ENCODE data around the gene FAM185A. TPM values are rescaled to one million over a fixed set of nuclear protein-coding genes. Genes with fewer than 3 reads are reported as not detected.

Gene FAM185A
- total and polyA plus RNA-seq, 8 donors: 5.3 to 35.0 (median 10.3) TPM

DNA sequence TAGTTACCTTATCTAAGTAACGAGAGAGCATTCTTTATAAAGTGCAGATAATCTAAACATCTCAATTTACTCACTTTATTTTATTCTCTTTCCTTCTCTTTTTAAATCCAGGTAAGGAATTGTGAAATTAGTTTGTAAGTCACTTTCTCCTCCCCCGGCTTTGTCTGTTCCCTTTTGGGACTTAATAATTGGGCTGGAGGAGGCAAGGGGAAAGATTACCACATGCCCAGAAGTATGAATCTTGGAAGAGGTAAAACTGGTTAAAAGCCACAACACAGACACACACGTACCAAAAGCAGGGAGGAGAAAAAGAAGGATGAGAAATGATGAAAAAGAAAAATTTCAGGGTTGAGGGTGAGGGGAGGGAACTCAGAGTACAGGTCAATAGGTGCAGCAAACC, 100.7 kb downstream of the FAM185A start:
- 59 to 70% (median 68%) methylated on average over 3 of the region's 3 CpGs for WGBS, 5 donors
- intact Hi-C loops (cut with DNase I; ENCODE audit: low total_unique reads): no loop called here
- Histone ChIP-seq H3K27ac (no peak overlapping the region), H3K27me3 (no peaks in the 10 kb centered on the region), H3K9me3 (no peaks in the 10 kb centered on the region), H3K36me3 (peaks cover 0 to 10% (median 0%) of the 10 kb centered on the region in 4 donors), H3K4me3 (no peak overlapping the region), H3K4me1 (peaks cover 0 to 8% (median 3%) of the 10 kb centered on the region in 4 donors)
- TF ChIP-seq POLR2A (IDR thresholded peaks at IDR 0.05) (no peak), CTCF (IDR thresholded peaks at IDR 0.05) (no peak), EP300 (IDR thresholded peaks at IDR 0.05) (no peak), POLR2AphosphoS5 (IDR thresholded peaks at IDR 0.05) (no peak)
- DNase-seq: no peak

DNA sequence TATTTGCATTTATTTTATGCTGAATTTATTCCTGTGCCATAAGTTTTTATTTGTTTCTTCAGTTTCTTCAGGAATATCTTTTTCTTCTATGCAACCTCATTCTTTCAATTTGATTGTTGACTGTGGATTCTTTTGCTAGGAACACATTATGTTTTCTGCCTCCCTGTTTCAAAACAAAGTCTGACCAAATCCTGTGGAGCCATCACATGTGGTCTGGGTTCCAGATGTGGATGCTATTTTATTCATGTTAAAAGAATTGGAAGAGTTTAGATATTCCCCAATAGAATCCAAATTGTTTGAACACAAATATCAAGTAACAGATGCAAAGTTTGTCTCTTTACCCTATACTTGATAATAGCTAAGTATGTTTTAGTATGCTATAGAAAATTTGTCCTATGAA, 107.2 kb downstream of the FAM185A start:
- no peak overlapping the region for H3K27ac ChIP-seq
- H3K9me3 ChIP-seq: no peaks in the 10 kb centered on the region
- intact Hi-C loops (cut with DNase I; ENCODE audit: low total_unique reads): no loop called here
- DNase-seq: no peak
- H3K4me1 ChIP-seq: peaks cover 0 to 21% (median 9%) of the 10 kb centered on the region in 4 donors
- no peaks in the 10 kb centered on the region for H3K27me3 ChIP-seq
- no peak overlapping the region for H3K4me3 ChIP-seq
- TF ChIP-seq POLR2A (IDR thresholded peaks at IDR 0.05) (no peak), POLR2AphosphoS5 (IDR thresholded peaks at IDR 0.05) (no peak)
- peaks cover 0 to 10% (median 0%) of the 10 kb centered on the region in 4 donors for H3K36me3 ChIP-seq

Small RNAs within 50 kb of the gene (small RNA-seq; reads per million reads assigned to genes)
- 0 reads per million in 4 donors for gene RNU6-1136P

Other genes starting within 250 kb of the FAM185A start
- gene RASA4B, start 231.2 kb upstream of the FAM185A start, total RNA-seq: 10 to 100 TPM in 4 of 5 donors, 1 to 10 TPM in 1; 8.6 to 28.6 (median 13.0) TPM
- 10 to 100 TPM in 2 of 3 donors, 1 to 10 TPM in 1; 9.3 to 35.9 (median 23.2) TPM for gene RASA4B, start 231.2 kb upstream of the FAM185A start, polyA plus RNA-seq
- gene UPK3BL2, start 205.3 kb upstream of the FAM185A start, total RNA-seq: 10 to 100 TPM in 3 of 5 donors, under 1 TPM in 1, not detected in 1; 0.89 to 37.3 (median 11.3) TPM
- 10 to 100 TPM in 1 of 3 donors, not detected in 2; 15.5 TPM for gene UPK3BL2, start 205.3 kb upstream of the FAM185A start, polyA plus RNA-seq
- gene SPDYE2, start 197.8 kb upstream of the FAM185A start, total RNA-seq: not detected
- not detected for gene SPDYE2, start 197.8 kb upstream of the FAM185A start, polyA plus RNA-seq
- gene POLR2J3, start 176.4 kb upstream of the FAM185A start, total RNA-seq: 10 to 100 TPM; 13.8 to 84.3 (median 33.8) TPM
- gene POLR2J3, start 176.4 kb upstream of the FAM185A start, polyA plus RNA-seq: 10 to 100 TPM in 2 of 3 donors, 1 to 10 TPM in 1; 6.9 to 40.8 (median 33.0) TPM
- gene RASA4, start 132.2 kb upstream of the FAM185A start, total RNA-seq: 10 to 100 TPM in 4 of 5 donors, 1 to 10 TPM in 1; 7.6 to 57.2 (median 17.4) TPM
- gene RASA4, start 132.2 kb upstream of the FAM185A start, polyA plus RNA-seq: 10 to 100 TPM; 11.5 to 17.4 (median 13.1) TPM
- gene UPK3BL1, start 106.2 kb upstream of the FAM185A start, total RNA-seq: 10 to 100 TPM in 3 of 5 donors, 1 to 10 TPM in 2; 5.5 to 28.3 (median 20.4) TPM
- 10 to 100 TPM; 20.2 to 80.7 (median 29.0) TPM for gene UPK3BL1, start 106.2 kb upstream of the FAM185A start, polyA plus RNA-seq
- gene SPDYE2B, start 98.7 kb upstream of the FAM185A start, total RNA-seq: not detected
- gene SPDYE2B, start 98.7 kb upstream of the FAM185A start, polyA plus RNA-seq: not detected
- gene POLR2J2, start 77.3 kb upstream of the FAM185A start, total RNA-seq: 10 to 100 TPM in 2 of 5 donors, 1 to 10 TPM in 2, not detected in 1; 1.3 to 17.4 (median 12.1) TPM
- 1 to 10 TPM in 2 of 3 donors, under 1 TPM in 1; 0.46 to 1.8 (median 1.4) TPM for gene POLR2J2, start 77.3 kb upstream of the FAM185A start, polyA plus RNA-seq
- 10 to 100 TPM in 1 of 5 donors, 1 to 10 TPM in 1, not detected in 3; 2.2 to 27.9 TPM for gene LRRC17, start 164.0 kb downstream of the FAM185A start, total RNA-seq
- 10 to 100 TPM in 1 of 3 donors, 1 to 10 TPM in 2; 2.2 to 11.3 (median 2.7) TPM for gene LRRC17, start 164.0 kb downstream of the FAM185A start, polyA plus RNA-seq

Data from stomach (tissue), 9 donors.